SK-N-MC (cell line): ENCODE data around the gene TANGO6.

Experiments used
- EZH2 ChIP-seq: fragments of 200-600 bp; sonication (generic); IDR thresholded peaks from one replicate; pipeline ENCODE4 v1.6.1; 2017; ENCODE audit warnings: antibody characterized with exemption
- FOXP2 ChIP-seq: optimal IDR thresholded peaks from 2 replicates; pipeline ENCODE3; 2011; ENCODE audit warnings: mild to moderate bottlenecking, moderate library complexity; ENCODE audit not compliant: insufficient read depth; ENCODE audit errors: extremely low read length, control extremely low read depth
- POLR2AphosphoS5 ChIP-seq: IDR thresholded peaks from 2 replicates; pipeline ENCODE4 v1.6.1; 2012; ENCODE audit warnings: mild to moderate bottlenecking, low read depth, low read length, borderline replicate concordance

- TF ChIP-seq POLR2AphosphoS5 (no peak), EZH2 (no peak), FOXP2 (no peak)
Observed at GRCh38 chr16:69108064-69108904, 265.0 kb downstream of the TANGO6 start.
